IPS-11a (cell line): ENCODE results near the gene ZNF213.

ENCODE experiments used
- H3K4me3 ChIP-seq: one replicate; pipeline ENCODE4 v1.5.1; 2013; ENCODE audit warnings: low read depth, low read length, control low read depth

The ZNF213 gene

DNA sequence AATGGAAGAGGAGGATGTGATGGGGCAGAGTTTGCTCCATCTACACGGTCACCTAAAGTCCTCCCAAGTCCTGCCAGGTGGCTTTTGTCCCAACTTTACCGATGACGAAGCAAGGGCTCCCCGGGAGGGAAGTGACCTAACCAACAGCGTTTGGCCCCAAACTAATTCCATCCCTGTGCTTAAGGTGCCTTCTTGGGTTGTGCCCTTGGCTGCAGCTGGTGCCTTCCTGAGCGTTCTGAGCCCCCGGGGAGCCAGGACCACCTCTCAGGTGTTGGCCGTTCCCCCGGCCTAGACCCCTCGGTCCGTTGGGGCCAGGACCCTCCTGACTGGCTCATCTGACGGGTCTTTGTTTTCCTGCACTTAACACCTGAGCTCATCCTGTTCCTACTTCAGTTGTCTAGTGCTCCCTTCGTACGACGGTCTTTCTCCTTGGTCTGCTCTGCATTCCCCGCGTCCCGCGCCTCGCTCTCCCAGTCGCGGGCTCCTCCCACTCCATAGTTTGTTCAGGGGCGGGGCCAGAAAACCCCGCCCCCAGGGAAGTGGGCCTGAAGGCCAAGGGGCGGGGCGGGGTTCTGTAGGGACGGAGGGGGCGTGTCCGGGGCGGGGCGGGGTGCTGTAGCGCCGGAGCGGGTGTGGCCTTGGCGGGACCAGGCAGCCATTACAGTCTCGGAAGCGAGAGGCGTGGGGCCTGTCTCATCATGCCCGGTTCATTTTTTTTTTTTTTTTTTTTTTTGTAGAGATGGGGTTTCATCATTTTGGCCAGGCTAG is 34.9 kb upstream of the ZNF213 start:
- H3K4me3 ChIP-seq = peak overlapping the region; percentile 93

DNA sequence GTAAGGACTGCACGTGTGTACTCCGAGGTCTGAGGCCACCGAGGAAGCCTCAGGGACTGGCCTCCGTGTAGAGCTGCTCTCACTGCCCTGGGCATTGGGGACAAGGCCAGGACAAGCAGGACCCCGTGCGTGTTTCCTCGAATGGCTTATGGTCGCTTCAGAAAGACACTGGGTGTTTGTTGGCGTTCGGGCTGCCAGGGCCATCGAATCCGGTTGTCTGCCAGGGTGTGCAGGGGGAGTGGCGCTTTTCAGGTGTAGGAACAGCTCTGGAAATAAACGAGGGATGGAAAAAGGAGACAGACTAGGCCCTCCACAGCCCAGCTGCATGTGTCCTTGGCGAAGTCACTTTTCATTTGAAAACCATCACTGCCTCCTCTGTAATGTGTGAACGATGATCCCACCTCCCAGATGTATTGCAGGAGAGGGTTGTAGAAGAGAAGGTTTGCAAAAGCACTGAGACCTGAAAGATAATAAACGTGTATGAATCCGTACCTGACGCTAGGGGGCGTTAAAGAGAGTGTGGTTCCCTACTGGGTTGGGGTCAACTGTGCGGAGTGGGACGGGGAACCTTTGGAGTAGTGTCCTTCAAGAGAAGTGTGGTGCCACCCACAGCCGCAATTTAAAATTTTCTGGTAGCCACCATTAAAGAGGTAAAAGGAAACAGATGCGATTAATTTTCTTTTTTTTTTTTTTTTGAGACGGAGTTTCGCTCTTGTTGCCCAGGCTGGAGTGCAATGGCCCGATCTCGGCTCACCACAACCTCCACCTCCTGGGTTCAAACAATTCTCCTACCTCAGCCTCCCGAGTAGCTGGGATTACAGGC is 33.6 kb upstream of the ZNF213 start:
- no peak overlapping the region for H3K4me3 ChIP-seq

DNA sequence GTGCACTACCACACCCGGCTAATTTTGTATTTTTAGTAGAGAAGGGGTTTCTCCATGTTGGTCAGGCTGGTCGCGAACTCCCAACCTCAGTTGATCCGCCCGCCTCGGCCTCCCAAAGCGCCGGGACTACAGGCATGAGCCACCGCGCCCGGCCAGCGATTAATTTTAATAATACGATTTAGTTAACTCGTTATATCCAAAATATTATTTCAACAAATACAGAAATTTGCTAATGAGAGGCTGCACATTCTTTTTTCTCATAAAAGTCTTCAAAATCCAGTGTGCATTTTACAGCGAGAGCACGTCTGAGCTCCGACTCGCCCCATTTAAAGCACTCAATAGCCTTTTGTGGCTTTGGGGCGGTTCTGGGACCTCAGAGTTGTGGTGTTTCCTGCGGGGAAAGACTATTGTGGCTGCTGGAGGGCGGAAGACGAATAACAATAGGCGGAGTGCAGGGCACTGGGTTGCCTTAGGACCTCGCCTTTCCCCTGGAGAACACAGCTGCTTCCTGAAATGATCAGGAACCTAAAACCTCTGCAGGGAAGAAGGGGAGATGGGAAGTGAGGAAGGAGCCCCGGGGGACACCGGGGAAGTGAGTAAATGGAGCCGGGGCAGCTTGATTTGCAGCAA is 32.9 kb upstream of the ZNF213 start:
- no peak overlapping the region for H3K4me3 ChIP-seq

DNA sequence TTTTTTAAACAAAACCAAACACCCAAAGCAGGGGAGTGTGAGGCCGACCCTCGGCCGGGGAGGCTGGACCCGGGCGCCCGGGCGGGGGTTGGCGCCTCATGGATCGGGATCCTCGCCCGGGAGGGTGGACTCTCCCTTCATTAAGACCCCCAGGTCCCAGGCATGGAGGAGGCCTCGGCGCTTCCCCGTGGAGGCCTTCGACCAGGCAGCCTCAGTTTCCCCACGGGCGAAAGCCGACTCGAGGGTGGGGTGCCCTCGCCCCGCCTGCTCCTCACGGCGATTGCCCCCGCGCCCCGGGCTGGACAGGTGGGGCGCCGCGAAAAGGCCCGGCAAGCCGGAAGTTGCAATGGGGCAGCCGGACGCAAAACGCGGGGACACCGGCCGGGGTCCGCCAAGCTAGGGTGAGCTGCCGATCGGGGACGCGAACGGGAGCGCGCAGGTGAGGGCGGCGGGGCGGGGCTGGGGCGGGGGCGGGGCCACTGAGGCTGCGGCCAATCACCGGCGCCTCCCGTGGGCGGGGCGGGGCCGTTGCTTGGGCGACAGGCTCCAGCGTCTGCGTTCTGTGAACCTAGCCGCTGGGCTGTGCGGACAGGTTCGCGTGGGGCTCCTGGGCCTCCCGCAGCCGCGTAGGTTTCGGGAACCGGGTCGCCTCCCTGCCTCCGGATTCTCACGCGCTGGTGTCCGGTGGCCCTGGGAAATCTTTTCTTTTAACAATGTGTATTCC is 28.5 kb upstream of the ZNF213 start:
- peak overlapping the region; percentile 46 for H3K4me3 ChIP-seq

DNA sequence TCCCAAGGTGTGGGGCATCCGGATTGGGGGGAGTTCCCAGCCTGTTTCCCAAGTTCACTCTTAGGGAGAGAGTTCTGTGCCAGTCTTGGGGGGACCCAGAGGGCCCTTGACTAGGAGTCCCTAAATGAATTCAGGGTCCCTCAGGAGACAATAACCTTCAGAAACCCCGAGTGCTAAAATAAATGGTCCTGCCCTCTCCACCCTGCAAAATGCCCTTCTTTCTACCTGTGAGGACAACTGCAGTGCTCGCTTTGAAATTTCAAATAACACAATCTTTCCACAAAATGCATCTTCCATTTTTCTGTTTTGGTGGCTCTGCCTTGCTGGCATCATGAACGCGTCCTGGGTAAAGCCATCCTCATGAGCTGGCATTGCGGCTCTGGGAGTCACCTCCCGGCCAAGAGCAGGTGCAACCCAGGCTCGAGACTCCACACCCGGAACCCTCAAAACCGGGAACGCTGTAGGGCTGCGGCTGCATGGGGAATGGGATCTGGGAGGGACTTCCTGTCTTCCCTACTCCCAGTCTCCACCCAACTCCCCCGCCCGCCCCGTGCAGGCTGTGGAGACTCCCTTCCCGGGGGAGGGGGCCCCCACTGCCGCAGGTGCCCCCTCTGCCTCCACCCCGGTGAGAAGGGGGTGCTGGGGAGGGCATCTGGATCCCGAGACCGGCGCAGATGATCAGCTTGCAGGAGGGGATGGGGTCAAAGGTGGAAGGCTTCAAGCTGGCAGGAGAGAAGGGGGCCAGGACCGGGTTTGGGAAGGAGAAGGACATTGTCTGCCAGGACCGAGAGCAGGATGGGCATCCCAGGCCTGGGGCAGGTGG is 22.6 kb upstream of the ZNF213 start, which contains the start of gene ZNF205:
Gene ZNF205, plus strand, starts transcription at position 529 of the 823 bp plus-strand sequence. CDS start 845 bp downstream, outside the sequence.
- peak within 1 kb of the TSS; percentile 65 for H3K4me3 ChIP-seq

DNA sequence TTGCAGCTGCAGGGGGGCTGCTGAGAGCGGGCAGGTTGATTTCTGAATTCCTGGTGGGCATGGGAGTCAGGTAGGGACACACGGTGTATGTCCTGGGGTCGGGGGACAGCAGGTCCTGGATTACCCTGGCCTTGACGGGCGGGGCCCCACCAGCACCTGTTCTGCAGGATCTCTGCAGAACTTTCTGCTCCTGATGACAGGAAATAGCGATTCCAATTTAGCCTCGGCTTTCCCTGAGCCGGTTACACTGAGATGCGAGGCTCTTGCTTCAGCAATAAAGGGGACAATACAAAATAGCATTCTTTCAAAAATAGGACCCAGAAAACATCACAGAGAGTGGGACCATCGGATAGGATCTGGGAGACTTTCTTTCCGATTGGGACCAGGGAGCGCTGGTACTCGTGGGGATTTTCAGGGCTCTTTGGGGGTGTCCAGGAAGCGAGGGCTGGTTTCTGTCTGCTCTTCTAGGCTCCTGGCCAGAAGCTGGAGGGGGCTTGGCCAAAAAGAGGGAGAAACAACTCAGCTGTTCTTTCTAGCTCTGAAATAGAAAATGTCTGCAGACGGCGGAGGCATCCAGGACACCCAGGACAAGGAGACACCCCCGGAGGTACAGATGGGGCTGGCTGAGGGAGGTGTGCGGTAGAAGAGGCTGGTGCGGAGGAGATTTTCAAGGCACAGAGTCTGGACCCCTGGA is 21.8 kb upstream of the ZNF213 start:
- H3K4me3 ChIP-seq = peak overlapping the region; percentile 65

DNA sequence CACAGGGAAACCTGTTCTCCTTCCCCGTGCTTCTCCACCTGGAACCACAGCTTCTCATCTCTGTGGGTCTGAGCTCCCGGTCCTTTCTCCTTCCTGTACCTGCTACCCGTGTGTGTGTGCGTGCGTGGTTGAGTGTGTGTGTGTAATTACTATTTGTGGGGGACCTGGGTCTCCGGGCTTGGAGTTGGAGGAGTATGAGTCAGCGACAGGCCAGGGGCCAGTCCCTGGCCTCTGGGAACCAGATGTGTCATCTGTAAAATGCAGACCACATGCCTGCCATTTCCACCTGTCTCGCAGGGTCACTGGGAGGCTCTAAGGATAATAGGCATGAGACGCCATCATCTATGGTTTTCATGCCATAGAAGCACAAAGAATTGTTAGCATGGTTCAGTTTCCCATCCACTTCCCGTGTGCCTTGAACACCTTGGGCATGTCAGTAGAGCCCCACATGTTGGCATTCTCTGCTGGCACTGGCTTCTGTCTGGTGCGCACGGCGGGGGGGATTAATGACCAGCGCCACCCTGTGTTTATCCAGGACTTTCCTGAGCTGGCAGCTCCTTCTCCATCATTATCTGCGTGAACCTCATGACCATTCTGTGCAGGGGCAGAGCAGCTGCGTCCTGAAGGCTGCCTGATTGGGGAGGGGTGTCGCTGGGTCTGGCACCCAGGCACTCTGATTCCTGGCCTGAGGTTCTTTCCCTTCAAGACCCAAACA is 20.9 kb upstream of the ZNF213 start:
- no peak overlapping the region for H3K4me3 ChIP-seq

DNA sequence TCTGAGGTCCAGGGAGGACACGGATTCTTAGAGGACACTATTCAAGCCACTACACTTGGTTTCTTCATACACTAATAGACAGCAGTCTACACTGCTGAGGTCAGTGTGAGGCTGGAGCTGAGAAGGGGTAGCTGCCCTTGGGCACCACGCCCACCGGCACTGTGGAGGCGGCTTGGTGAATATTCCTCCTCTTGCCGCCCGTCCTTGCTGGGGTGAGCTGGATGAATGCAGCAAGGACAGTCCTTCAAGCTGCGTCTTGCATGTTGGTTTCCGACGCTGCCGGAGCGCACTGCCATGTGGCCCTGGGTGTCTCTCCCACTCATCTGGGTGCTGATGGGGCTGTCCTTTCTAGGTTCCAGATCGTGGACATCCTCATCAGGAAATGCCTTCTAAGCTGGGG is 19.8 kb upstream of the ZNF213 start:
- no peak overlapping the region for H3K4me3 ChIP-seq

DNA sequence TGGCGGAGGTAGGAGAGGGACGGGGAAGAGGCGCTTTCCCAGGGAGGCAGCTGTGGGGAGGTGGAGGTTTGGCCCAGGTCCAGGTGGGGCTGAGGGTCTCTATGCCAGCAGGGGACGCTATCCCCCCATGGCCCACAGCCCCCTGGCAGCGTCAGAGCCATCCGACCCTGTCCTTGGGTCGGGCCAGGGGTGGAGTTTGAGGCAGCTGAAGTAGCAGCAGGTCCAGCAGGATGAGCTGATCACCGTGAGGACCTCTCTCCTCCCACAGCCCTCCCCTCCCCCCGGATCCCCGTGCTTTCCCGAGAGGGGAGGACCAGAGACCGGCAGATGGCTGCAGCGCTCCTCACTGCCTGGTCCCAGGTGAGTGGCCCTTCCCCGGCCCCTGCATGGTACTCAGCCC is 19.3 kb upstream of the ZNF213 start:
- H3K4me3 ChIP-seq = no peak overlapping the region

DNA sequence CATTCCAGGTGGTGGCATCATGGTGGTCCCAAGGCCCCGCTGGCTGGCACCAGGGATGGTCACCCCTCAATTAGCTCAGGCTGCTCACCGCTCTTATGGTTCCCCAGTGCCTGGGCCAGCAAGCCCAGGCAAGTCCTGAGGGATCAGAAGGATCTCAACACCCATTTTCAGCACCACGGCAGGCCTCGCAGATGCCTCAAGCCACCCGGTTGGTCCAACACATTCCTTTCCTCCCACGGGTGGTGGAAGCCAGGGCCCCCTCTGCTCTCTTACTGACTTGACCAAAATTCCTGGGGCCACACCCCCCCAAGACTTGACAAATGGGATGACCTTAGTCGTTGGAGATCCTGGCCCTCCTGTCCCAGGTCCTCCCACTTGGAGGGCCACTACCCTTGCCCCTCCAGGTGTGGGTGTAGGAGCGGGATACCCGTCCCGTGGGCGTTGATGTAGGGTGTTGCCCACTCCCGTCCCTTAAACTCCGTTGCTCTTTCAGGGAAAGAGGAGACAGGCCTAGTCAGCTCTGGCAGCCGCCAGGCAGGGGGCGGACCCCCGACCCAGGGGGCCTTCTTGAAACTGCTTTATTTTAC is 16.5 kb upstream of the ZNF213 start:
- no peak overlapping the region for H3K4me3 ChIP-seq

DNA sequence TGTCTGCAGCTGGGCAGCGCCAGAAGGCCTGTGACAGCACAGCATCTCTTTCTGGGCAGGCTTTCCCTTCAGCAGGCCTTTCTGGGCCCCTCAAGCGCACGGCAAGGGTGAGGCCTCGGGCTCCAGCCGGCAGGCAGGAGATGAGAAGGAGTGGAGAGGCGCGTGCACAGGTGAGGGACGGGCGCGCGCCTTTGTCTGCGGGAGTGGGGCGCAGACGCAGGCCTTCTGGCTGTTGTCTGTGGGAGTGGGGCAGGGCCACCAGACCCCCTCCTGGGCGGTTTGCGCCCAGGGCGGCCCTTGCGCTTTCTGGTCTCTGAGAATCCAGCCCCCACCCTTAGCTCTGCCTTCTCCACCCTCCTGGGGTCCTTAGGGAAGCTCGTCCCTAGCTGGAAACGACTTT is 16.0 kb upstream of the ZNF213 start:
- H3K4me3 ChIP-seq = no peak overlapping the region

DNA sequence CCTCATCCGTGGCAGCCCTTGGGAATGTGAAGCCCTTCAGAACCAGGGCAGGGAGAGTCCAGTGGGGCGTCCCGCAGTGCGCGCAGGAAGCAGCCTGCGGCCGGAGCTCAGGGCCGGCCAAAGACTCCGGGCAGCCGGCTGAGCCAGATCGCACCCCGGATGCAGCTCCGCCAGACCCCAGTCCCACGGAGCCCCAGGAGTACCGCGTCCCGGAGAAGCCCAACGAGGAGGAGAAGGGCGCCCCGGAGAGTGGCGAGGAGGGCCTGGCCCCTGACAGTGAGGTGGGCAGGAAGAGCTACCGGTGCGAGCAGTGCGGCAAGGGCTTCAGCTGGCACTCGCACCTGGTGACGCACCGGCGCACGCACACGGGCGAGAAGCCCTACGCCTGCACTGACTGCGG is 15.5 kb upstream of the ZNF213 start:
- no peak overlapping the region for H3K4me3 ChIP-seq

DNA sequence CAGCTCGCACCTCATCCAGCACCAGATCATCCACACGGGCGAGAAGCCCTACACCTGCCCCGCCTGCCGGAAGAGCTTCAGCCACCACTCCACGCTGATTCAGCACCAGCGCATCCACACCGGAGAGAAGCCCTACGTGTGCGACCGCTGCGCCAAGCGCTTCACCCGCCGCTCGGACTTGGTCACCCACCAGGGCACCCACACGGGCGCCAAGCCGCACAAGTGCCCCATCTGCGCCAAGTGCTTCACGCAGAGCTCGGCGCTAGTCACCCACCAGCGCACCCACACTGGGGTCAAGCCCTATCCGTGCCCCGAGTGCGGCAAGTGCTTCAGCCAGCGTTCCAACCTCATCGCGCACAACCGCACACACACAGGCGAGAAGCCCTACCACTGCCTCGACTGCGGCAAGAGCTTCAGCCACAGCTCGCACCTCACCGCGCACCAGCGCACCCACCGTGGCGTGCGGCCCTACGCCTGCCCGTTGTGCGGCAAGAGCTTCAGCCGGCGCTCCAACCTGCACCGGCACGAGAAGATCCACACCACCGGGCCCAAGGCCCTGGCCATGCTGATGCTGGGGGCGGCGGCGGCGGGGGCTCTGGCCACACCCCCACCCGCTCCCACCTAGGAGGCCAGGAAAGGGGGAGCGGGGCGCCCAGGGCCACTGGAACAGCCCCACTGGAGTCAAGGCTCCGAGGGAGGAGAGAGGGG is 15.0 kb upstream of the ZNF213 start:
- H3K4me3 ChIP-seq = no peak overlapping the region

DNA sequence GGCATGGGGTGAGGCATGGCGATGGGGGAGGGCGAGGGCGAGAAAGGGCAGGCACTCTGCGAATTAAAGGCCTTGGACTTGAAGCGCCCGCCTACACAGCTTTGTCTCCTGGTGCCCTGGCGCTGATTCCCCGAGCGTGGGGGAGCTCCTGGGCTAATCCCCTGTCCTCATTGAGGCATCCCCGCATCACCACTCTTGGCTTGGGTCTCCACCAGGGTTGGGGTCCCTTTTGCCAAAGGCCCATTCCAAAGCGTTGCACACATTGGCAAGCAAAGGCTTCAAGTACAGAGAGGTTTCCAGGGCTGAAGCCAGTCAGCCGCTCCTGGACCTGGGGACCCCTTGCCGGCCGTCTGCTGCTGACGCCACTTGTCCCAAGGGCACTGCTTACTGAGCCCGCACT is 14.4 kb upstream of the ZNF213 start:
- H3K4me3 ChIP-seq = no peak overlapping the region

DNA sequence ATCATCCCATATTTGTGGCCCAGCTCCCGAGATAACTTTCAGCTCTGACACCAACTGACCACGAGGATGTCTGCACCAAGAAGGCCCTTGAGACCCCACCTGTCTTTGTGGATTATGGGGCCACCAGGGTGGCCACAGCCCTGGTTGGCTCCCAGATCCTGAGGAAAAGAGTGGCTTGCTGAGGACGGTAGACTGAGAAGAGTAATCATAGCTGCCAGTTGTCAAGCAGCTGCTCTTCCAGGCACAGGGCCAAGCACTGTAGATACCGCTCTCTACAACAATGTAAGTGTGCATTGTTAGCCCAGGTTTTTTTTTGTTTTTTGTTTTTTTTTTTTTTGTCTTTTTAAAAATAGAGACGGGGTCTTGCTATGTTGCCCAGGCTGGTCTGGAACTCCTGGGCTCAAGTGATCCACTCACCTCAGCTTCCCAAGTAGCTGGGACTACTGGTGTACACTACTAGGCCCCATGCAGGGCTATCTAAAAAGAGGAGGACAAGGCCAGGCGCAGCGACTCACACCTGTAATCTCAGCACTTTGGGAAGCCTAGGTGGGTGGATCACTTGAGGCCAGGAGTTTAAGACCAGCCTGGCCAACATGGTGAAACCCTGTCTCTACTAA is 12.9 kb upstream of the ZNF213 start:
- H3K4me3 ChIP-seq = no peak overlapping the region

DNA sequence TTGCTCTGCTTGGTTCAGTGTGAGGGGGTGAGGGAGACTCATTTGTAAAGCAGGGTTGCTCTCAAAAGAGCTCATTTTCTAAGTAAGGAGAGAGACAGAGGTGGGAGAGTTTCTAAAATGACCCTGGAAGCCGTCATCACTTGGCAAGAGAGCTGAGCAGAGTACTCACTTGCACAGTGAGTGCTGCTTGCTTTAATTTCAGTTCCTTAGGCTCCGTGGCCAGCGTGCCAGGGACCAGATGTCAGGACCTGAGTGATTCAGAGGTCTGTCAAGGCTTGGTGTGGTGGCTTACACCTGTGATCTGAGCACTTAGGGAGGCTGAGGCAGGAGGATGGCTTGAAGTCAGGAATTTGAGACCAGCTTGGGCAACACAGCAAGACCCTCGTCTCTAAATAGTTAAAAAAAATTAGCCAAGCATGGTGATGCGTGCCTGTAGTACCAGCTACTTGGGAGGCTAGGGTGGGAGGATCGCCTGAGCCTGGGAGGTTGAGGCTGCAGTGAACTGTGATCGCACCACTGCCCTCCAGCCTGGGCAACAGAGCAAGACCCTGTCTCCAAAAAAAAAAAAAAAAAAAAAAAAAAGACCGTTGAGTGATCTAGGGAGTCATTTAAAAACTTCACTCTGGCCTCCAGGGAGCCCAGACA is 11.8 kb upstream of the ZNF213 start:
- no peak overlapping the region for H3K4me3 ChIP-seq
